Retinal pigment epithelial cell (primary cell): ENCODE results near the gene BHLHA9.

ENCODE experiments used
- DNase-seq: peaks from one replicate; pipeline ENCODE4 v3.0.0-alpha.2; 2010; ENCODE audit warnings: low read depth
- H3K4me3 ChIP-seq: 2 replicates; pipeline ENCODE4 v1.5.1; 2011; ENCODE audit warnings: mild to moderate bottlenecking, low read length, control low read depth, moderate library complexity
- TF ChIP-seq, protein P1 (sequence below): conservative IDR thresholded peaks from 2 replicates; pipeline ENCODE4 v1.5.1; 2011; ENCODE audit warnings: low read depth, low read length, control low read depth, inconsistent platforms

The BHLHA9 gene

DNA sequence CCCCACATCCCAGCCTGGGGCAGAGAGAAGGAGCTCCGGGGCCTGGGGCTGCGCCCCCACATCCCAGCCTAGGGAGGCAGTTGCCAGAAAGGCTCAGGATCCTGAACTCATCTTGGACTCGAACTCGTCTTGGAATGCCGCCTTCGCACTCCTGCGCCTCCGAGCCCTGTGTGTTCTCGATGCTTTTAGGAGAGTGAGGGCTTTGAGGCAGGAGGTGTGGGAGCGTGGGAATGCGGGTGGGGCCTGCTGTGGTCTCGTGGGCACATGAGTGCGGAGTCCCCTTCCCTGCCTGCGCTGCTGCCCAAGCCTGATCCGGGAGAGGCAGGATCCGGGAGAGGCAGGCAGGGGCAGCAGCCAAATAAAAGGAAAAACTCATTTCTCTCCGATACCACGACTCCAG, 1.2 kb downstream of the BHLHA9 start:
- H3K4me3 ChIP-seq = no peak overlapping the region
- DNase-seq = no peak
- TF ChIP-seq, protein P1, sequence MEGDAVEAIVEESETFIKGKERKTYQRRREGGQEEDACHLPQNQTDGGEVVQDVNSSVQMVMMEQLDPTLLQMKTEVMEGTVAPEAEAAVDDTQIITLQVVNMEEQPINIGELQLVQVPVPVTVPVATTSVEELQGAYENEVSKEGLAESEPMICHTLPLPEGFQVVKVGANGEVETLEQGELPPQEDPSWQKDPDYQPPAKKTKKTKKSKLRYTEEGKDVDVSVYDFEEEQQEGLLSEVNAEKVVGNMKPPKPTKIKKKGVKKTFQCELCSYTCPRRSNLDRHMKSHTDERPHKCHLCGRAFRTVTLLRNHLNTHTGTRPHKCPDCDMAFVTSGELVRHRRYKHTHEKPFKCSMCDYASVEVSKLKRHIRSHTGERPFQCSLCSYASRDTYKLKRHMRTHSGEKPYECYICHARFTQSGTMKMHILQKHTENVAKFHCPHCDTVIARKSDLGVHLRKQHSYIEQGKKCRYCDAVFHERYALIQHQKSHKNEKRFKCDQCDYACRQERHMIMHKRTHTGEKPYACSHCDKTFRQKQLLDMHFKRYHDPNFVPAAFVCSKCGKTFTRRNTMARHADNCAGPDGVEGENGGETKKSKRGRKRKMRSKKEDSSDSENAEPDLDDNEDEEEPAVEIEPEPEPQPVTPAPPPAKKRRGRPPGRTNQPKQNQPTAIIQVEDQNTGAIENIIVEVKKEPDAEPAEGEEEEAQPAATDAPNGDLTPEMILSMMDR = no peak

DNA sequence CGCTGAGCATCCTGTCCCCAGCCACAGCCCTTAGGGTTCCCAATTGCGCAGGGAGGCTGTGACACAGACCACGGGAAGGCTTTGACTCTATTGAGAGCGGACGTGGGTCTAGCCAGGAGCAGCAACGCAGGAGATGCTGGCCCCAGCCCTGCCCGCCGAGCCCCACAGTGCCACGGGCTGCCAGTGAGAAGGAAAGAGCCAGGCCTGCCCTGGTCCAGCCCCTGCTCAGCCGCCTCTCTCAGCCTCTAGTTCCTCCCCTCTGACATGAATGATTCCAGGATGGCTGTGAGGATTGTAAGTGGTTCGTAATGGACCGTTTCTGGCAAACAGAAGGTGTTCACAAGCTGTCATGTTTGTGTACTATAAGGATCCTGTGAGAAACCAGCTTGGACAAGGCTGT, 2.5 kb downstream of the BHLHA9 start:
- TF ChIP-seq, protein P1 = no peak
- DNase-seq = no peak
- H3K4me3 ChIP-seq = no peak overlapping the region

DNA sequence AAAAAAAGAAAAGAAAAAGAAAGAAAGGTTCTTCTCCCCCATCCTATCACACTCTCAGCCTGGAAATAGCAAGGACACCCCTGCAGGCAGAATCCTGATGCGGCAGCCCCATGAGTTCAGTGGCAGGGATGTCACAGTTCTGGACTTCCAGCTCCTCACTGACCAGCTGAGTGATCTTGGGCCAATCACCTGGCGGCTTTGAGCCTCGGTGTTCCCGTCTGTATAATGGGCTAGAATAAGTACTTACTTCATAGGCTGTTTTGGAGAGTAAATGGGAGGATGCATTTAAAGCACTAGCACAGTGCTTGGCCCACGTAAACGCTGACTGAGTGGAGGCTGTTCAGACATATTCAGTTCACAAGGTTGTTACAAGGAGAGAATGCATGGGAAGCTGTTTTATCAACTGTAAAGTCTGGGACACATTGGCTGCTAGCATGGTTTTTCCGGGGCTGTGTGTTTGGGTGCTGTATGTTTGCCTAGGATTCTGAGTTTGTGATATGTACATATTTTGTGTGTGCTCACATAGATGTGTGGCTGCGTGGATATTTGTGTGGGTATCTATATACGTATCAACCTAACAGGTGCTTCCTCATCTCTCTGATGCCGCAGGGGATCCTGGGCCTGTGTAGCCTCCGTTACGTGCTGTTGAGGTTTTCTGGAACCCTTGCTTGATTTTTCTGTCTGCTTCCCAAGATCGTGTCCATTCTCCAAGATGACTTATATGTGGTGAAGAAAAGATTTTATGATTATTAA, 3.4 kb downstream of the BHLHA9 start:
- no peak for DNase-seq
- no peak overlapping the region for H3K4me3 ChIP-seq
- TF ChIP-seq, protein P1 = no peak

DNA sequence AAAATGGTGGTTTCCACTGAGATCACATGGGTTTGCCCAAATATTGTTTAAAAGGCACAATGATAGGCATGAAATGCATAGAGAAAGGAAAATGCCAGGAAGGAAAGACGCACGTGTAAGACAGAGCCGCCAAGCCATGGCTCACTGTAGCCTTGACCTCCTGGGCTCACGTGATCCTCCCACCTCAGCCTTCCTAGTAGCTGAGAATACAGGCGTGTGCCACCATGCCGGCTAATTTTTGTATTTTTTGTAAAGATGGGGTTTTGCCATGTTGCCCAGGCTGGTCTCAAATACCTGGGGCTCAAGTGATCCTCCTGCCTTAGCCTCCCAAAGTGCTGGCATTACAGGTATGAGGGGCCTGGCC, 4.0 kb downstream of the BHLHA9 start:
- H3K4me3 ChIP-seq = no peak overlapping the region
- no peak for DNase-seq
- TF ChIP-seq, protein P1 = no peak

DNA sequence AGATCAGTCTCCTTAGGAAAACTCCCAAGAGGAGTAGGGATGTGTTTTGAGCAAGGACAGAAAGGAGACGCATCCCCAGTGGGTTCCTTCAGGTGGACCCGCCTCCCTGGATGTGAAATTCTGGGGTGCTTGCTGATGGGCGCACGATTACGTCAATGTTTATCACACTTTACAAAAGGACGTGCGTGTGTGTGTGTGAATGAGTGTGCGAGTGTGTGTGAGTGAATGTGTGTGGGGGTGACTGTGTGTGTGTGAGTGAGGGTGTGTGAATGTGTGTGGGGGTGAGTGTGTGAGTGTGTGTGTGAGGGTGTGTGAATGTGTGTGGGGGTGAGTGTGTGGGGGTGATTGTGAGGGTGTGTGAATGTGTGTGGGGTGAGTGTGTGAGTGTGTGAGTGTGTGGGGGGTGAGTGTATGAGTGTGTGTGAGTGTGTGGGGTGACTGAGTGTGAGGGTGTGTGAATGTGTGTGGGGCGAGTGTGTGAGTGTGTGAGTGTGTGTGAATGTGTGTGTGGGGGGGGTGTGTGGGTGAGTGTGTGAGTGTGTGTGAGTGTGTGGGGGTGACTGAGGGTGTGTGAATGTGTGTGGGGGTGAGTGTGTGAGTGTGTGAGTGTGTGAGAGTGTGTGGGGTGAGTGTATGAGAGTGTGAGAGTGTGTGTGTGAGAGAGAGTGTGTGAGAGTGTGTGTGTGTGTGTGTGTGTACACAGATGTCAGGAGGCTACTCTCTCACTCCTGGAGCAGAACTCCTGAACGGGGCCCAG, 5.1 kb downstream of the BHLHA9 start:
- H3K4me3 ChIP-seq = no peak overlapping the region
- TF ChIP-seq, protein P1 = no peak
- no peak for DNase-seq

DNA sequence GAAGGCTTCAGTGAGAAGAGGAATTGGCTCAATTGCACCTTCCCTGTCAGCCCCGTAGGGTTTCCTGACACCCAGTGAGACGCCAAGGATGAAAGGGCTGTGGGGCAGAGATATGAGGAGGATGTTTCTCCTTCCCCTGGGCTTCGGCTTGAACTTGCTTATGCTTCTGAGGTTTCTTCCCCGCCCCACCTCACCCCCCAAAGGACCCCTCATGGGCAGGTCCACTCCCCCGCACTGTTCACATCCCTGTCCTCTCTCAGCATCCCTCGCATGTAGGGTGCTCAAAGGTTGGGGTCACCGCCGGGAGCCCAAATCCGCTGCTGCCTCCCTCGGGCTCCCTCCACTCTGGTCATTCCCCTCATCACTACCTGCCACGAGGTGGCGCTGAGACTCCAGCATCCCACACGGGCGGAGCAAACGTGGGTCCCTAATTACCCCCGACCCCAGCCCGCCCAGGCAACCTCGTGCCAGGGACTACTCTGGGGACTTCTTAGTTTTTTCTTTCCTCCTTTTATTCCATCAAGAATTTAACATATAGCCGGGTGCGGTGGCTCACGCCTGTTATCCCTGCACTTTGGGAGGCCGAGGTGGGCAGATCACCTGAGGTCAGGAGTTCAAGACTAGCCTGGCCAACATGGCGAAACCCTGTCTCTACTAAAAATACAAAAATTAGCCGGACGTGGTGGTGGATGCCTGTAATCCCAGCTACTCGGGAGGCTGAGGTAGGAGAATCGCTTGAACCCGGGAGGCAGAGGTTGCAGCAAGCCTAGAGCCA, 5.9 kb downstream of the BHLHA9 start:
- DNase-seq = no peak
- H3K4me3 ChIP-seq = no peak overlapping the region
- TF ChIP-seq, protein P1 = peak; percentile 82
